MM.1S (cell line): ENCODE measurements around the gene COL6A1.

ENCODE experiments used
- DNase-seq: peaks from one replicate; pipeline ENCODE4 v3.0.0-alpha.2; 2015
- H2AFZ ChIP-seq: fragments of 300-600 bp; sonication (generic); 2 replicates; pipeline ENCODE4 v1.6.0; 2016; ENCODE audit warnings: antibody characterized with exemption, low read length
- H3F3A ChIP-seq: fragments of 300-600 bp; sonication (generic); 2 replicates; pipeline ENCODE4 v1.6.1; 2016; ENCODE audit warnings: mild to moderate bottlenecking, antibody characterized with exemption, low read length, moderate library complexity, mixed read lengths; ENCODE audit not compliant: insufficient read depth
- H3K27ac ChIP-seq: fragments of 300-600 bp; sonication (generic); 2 replicates; pipeline ENCODE4 v1.5.1; 2016; ENCODE audit warnings: mild to moderate bottlenecking, low read length
- H3K27me3 ChIP-seq: fragments of 300-600 bp; sonication (generic); replicated peaks from 2 replicates; pipeline ENCODE4 v1.6.0; 2016; ENCODE audit warnings: low read length; ENCODE audit not compliant: insufficient read depth
- H3K36me3 ChIP-seq: fragments of 300-600 bp; sonication (generic); replicated peaks from 2 replicates; pipeline ENCODE4 v1.6.1; 2016; ENCODE audit warnings: mild to moderate bottlenecking, low read length, mixed read lengths; ENCODE audit not compliant: insufficient read depth
- H3K4me1 ChIP-seq: fragments of 300-600 bp; sonication (generic); 2 replicates; pipeline ENCODE4 v1.6.1; 2016; ENCODE audit warnings: low read length, mixed read lengths
- H3K4me2 ChIP-seq: fragments of 300-600 bp; sonication (generic); 2 replicates; pipeline ENCODE4 v1.6.0; 2016; ENCODE audit warnings: low read depth, low read length
- H3K4me3 ChIP-seq: fragments of 300-600 bp; sonication (generic); 2 replicates; pipeline ENCODE4 v1.5.1; 2016; ENCODE audit warnings: low read length, mixed read lengths
- H3K79me2 ChIP-seq: fragments of 300-600 bp; sonication (generic); 2 replicates; pipeline ENCODE4 v1.6.1; 2016; ENCODE audit warnings: mixed run types, low read length, mixed read lengths
- H3K9ac ChIP-seq: fragments of 300-600 bp; sonication (generic); 2 replicates; pipeline ENCODE4 v1.6.1; 2016; ENCODE audit warnings: low read length, mixed read lengths
- H3K9me2 ChIP-seq: fragments of 300-600 bp; sonication (generic); replicated peaks from 2 replicates; pipeline ENCODE4 v1.6.1; 2016; ENCODE audit warnings: mild to moderate bottlenecking, low read length, mixed read lengths; ENCODE audit not compliant: insufficient read depth
- H3K9me3 ChIP-seq: fragments of 300-600 bp; sonication (generic); replicated peaks from 2 replicates; pipeline ENCODE4 v1.6.1; 2016; ENCODE audit warnings: mild to moderate bottlenecking, low read length, mixed read lengths; ENCODE audit not compliant: insufficient read depth
- H4K20me1 ChIP-seq: fragments of 300-600 bp; sonication (generic); 2 replicates; pipeline ENCODE4 v1.6.1; 2016; ENCODE audit warnings: mild to moderate bottlenecking, low read length, moderate library complexity, mixed read lengths; ENCODE audit not compliant: insufficient read depth
- CTCF ChIP-seq: fragments of 300-600 bp; sonication (generic); IDR thresholded peaks from 2 replicates; pipeline ENCODE4 v1.5.1; 2016; ENCODE audit warnings: antibody characterized with exemption, low read length, mixed read lengths
- EZH2 ChIP-seq: fragments of 300-600 bp; sonication (generic); optimal IDR thresholded peaks from 2 replicates; pipeline ENCODE3; 2017; ENCODE audit warnings: low read depth, mild to moderate bottlenecking, antibody characterized with exemption, low read length, mixed read lengths
- EZH2phosphoT487 ChIP-seq: fragments of 300-600 bp; sonication (generic); IDR thresholded peaks from 2 replicates; pipeline ENCODE4 v1.6.1; 2018; ENCODE audit warnings: antibody characterized with exemption, low read length

The COL6A1 gene

GRCh38 chr21:46049890-46050667, 68.5 kb downstream of the COL6A1 start:
- Histone ChIP-seq H3K9me3 (no peaks in the 10 kb centered on the region), H3K4me3 (no peak overlapping the region), H3K4me2 (no peak overlapping the region), H3K27ac (no peak overlapping the region), H3K9ac (no peak overlapping the region), H3K27me3 (peaks cover 92% of the 10 kb centered on the region), H3K36me3 (no peaks in the 10 kb centered on the region), H3K79me2 (no peaks in the 10 kb centered on the region), H2AFZ (no peak overlapping the region), H4K20me1 (no peaks in the 10 kb centered on the region), H3F3A (no peaks in the 10 kb centered on the region), H3K9me2 (no peaks in the 10 kb centered on the region), H3K4me1 (no peaks in the 10 kb centered on the region)
- DNase-seq, result no peak
- TF ChIP-seq CTCF, result no peak
- no peak for TF ChIP-seq EZH2
- TF ChIP-seq EZH2phosphoT487, result no peak

GRCh38 chr21:46050668-46051378, 69.3 kb downstream of the COL6A1 start:
- H3K4me2 ChIP-seq, result no peak overlapping the region
- no peaks in the 10 kb centered on the region for H3K9me3 ChIP-seq
- H3K36me3 ChIP-seq, result no peaks in the 10 kb centered on the region
- H3K9ac ChIP-seq, result no peak overlapping the region
- H3K4me3 ChIP-seq, result no peak overlapping the region
- peaks cover 92% of the 10 kb centered on the region for H3K27me3 ChIP-seq
- no peak overlapping the region for H3K27ac ChIP-seq
- no peaks in the 10 kb centered on the region for H3K9me2 ChIP-seq
- no peak for TF ChIP-seq CTCF
- TF ChIP-seq EZH2, result no peak
- TF ChIP-seq EZH2phosphoT487, result no peak
- H3K79me2 ChIP-seq, result no peaks in the 10 kb centered on the region
- DNase-seq, result no peak
- H3F3A ChIP-seq, result no peaks in the 10 kb centered on the region
- no peaks in the 10 kb centered on the region for H3K4me1 ChIP-seq
- no peaks in the 10 kb centered on the region for H4K20me1 ChIP-seq
- H2AFZ ChIP-seq, result no peak overlapping the region

- Histone ChIP-seq H2AFZ (no peak overlapping the region), H3K36me3 (no peaks in the 10 kb centered on the region), H3F3A (no peaks in the 10 kb centered on the region), H3K9ac (no peak overlapping the region), H3K79me2 (no peaks in the 10 kb centered on the region), H3K27ac (no peak overlapping the region), H3K9me2 (no peaks in the 10 kb centered on the region), H3K4me2 (no peak overlapping the region), H3K4me3 (no peak overlapping the region), H4K20me1 (no peaks in the 10 kb centered on the region), H3K9me3 (no peaks in the 10 kb centered on the region), H3K27me3 (peaks cover 92% of the 10 kb centered on the region), H3K4me1 (no peaks in the 10 kb centered on the region)
- TF ChIP-seq EZH2 (no peak), CTCF (no peak), EZH2phosphoT487 (no peak; the same call in 1 of the 2 replicates)
- no peak for DNase-seq
Measured at GRCh38 chr21:46051379-46051770, 69.8 kb downstream of the COL6A1 start.
